Limb (tissue), 2 donors: Measurements from ENCODE around the gene BEND3.
"Not testable (repeated sequence)": the region's sequence is repeated elsewhere in the genome, so short reads cannot be mapped to it uniquely, and the experiment has no call there.

Source experiments
- DNase-seq, 2 donors: peaks; one replicate each; pipeline ENCODE4 v3.0.0-alpha.2; 2016; ENCODE audit errors: extremely low spot score in 2 of 2

The BEND3 gene

GRCh38 chr6:107045826-107046675, 69.3 kb downstream of the BEND3 start:
- DNase-seq, result peak; percentile 54 to 61

GRCh38 chr6:107033126-107033525, 82.2 kb downstream of the BEND3 start:
- DNase-seq, result no peak

GRCh38 chr6:107032051-107032450, 83.3 kb downstream of the BEND3 start:
- no peak for DNase-seq

- no peak for DNase-seq
Observed at GRCh38 chr6:107030151-107030550, 85.2 kb downstream of the BEND3 start.

- DNase-seq, result no peak
Observed at GRCh38 chr6:107026965-107027364, 88.3 kb downstream of the BEND3 start.

- peak in 1 of 2 donors; percentile 13 for DNase-seq
Observed at GRCh38 chr6:107021446-107022185, 93.7 kb downstream of the BEND3 start.

GRCh38 chr6:107020239-107020638, 95.1 kb downstream of the BEND3 start:
- DNase-seq, result no peak

GRCh38 chr6:107019628-107020027, 95.7 kb downstream of the BEND3 start:
- not testable (repeated sequence) for DNase-seq

- DNase-seq, result no peak
Observed at GRCh38 chr6:107019047-107019446, 96.3 kb downstream of the BEND3 start.
